ENCODE data around the gene ZDHHC11. TPM values are rescaled to one million over a fixed set of nuclear protein-coding genes. Genes with fewer than 3 reads are reported as not detected.
"Not testable (repeated sequence)": the region's sequence is repeated elsewhere in the genome, so short reads cannot be mapped to it uniquely, and the experiment has no call there.

The ZDHHC11 gene
- total RNA-seq, 1 donor from 2014 or later, result 7.2 TPM

GRCh38 chr5:878677-879076 is 27.9 kb upstream of the ZDHHC11 start:
- not testable (repeated sequence) for DNase-seq

GRCh38 chr5:878125-878524 is 27.3 kb upstream of the ZDHHC11 start:
- DNase-seq, result no peak

GRCh38 chr5:876398-877365 is 25.9 kb upstream of the ZDHHC11 start:
- no peak for DNase-seq

- no peak for DNase-seq
Observed at GRCh38 chr5:875931-876330, 25.1 kb upstream of the ZDHHC11 start.

- no peak for DNase-seq
Observed at GRCh38 chr5:873328-873727, 22.5 kb upstream of the ZDHHC11 start.

GRCh38 chr5:872301-872700 is 21.5 kb upstream of the ZDHHC11 start:
- no peak for DNase-seq

GRCh38 chr5:871596-872298 is 21.0 kb upstream of the ZDHHC11 start:
- no peak for DNase-seq

GRCh38 chr5:870956-871355 is 20.2 kb upstream of the ZDHHC11 start:
- DNase-seq, result no peak

- no peak for DNase-seq
Observed at GRCh38 chr5:868428-869135, 17.8 kb upstream of the ZDHHC11 start.

GRCh38 chr5:867300-867870 is 16.6 kb upstream of the ZDHHC11 start:
- DNase-seq, result no peak

- no peak for DNase-seq
Observed at GRCh38 chr5:865771-866170, 15.0 kb upstream of the ZDHHC11 start.

GRCh38 chr5:865168-865521 is 14.4 kb upstream of the ZDHHC11 start:
- DNase-seq, result no peak

- no peak for DNase-seq
Observed at GRCh38 chr5:864492-865167, 13.8 kb upstream of the ZDHHC11 start.

GRCh38 chr5:863244-863805 is 12.5 kb upstream of the ZDHHC11 start:
- DNase-seq, result no peak

- no peak for DNase-seq
Observed at GRCh38 chr5:862367-863243, 11.8 kb upstream of the ZDHHC11 start.

- no peak for DNase-seq
Observed at GRCh38 chr5:861442-862366, 10.9 kb upstream of the ZDHHC11 start.

GRCh38 chr5:860506-861150 is 9.8 kb upstream of the ZDHHC11 start:
- no peak for DNase-seq

GRCh38 chr5:859798-860296 is 9.1 kb upstream of the ZDHHC11 start:
- no peak for DNase-seq

- no peak for DNase-seq
Observed at GRCh38 chr5:859391-859790, 8.6 kb upstream of the ZDHHC11 start.
